Endothelial cell of umbilical vein (primary cell): ENCODE data around the gene TSC22D3. TPM values are rescaled to one million over a fixed set of nuclear protein-coding genes. Genes with fewer than 3 reads are reported as not detected.

Experiments used
- BruUV-seq: library from RNA; stranded (reverse); fragments of 400-500 nt; replicated peaks from 2 replicates; lab custom pipeline; 2021; lab: Mats Ljungman, UMichigan
- CTCF ChIA-PET: fragments of 300-600, 350-600 bp; sonication (Branson Sonifier 250); formaldehyde crosslinking; loops from one replicate; lab custom pipeline; 2021; ENCODE audit warnings: antibody characterized with exemption, inconsistent platforms; lab: Charles Lee
- POLR2A ChIA-PET: fragments of 300-600, 350-600 bp; sonication (Branson Sonifier 250); formaldehyde crosslinking; loops from one replicate; lab custom pipeline; 2021; ENCODE audit warnings: antibody characterized with exemption, inconsistent platforms; lab: Charles Lee
- DNase-seq: peaks from one replicate; pipeline ENCODE4 v3.0.0-alpha.2; 2011; ENCODE audit warnings: low read depth, low spot score
- FAIRE-seq: peaks from 2 replicates; lab custom pipeline; 2011; peaks lifted over from hg19 to GRCh38; lab: Jason Lieb, UNC
- H2AFZ ChIP-seq: 2 replicates; pipeline ENCODE4 v1.6.0; 2012; ENCODE audit warnings: low read depth, low read length, control low read depth, inconsistent platforms
- H3K27ac ChIP-seq: 2 replicates; pipeline ENCODE4 v1.5.1; 2011; ENCODE audit warnings: low read depth, mild to moderate bottlenecking, control low read depth, low read length, moderate library complexity; ENCODE audit not compliant: insufficient read depth
- H3K27me3 ChIP-seq, 2 experiments: 2 replicates each; pipeline versions ENCODE4 v1.6.0 to v1.6.1; 2011; ENCODE audit warnings: low read length in 2 of 2, mixed read lengths in 1 of 2; ENCODE audit not compliant: control insufficient read depth in 2 of 2, insufficient read depth in 2 of 2
- H3K36me3 ChIP-seq, 2 experiments: 2 replicates in 1 of 2; 3 replicates in 1 of 2; pipeline ENCODE4 v1.5.1; 2011; ENCODE audit warnings: low read length in 2 of 2, mild to moderate bottlenecking in 1 of 2, moderate library complexity in 1 of 2; ENCODE audit not compliant: control insufficient read depth in 2 of 2, insufficient read depth in 2 of 2; ENCODE audit errors: extremely low read depth in 1 of 2
- H3K4me1 ChIP-seq: 3 replicates; pipeline ENCODE4 v1.5.1; 2011; ENCODE audit warnings: mild to moderate bottlenecking, low read length; ENCODE audit not compliant: control insufficient read depth, insufficient read depth; ENCODE audit errors: extremely low read depth
- H3K4me2 ChIP-seq: 2 replicates; pipeline ENCODE4 v1.6.1; 2011; ENCODE audit warnings: low read length, control low read depth, mixed read lengths; ENCODE audit not compliant: insufficient read depth
- H3K4me3 ChIP-seq, 3 experiments: fragments of 200-600 bp in 1 of 3; sonication (generic), shearing (Covaris generic) in 1 of 3; replicated peaks in 1 of 3; 2 replicates each; pipeline ENCODE4 v1.5.1; 2011 to 2016; ENCODE audit warnings: control low read depth in 3 of 3, low read length in 3 of 3, mild to moderate bottlenecking in 2 of 3, inconsistent platforms in 1 of 3, low read depth in 1 of 3, moderate library complexity in 1 of 3; ENCODE audit not compliant: insufficient read depth in 1 of 3
- H3K79me2 ChIP-seq: 2 replicates; pipeline ENCODE4 v1.6.0; 2012; ENCODE audit warnings: low read length, inconsistent platforms; ENCODE audit not compliant: control insufficient read depth, insufficient read depth
- H3K9ac ChIP-seq: replicated peaks from 2 replicates; pipeline ENCODE3; 2011; ENCODE audit warnings: low read length, control low read depth; ENCODE audit not compliant: insufficient read depth; ENCODE audit errors: extremely low read depth
- H3K9me1 ChIP-seq: replicated peaks from 3 replicates; pipeline ENCODE4 v1.6.0; 2011; ENCODE audit warnings: mild to moderate bottlenecking, low read length; ENCODE audit not compliant: control insufficient read depth, insufficient read depth; ENCODE audit errors: extremely low read depth
- H3K9me3 ChIP-seq: replicated peaks from 2 replicates; pipeline ENCODE4 v1.5.1; 2012; ENCODE audit warnings: low read length, inconsistent platforms; ENCODE audit not compliant: control insufficient read depth, insufficient read depth
- H4K20me1 ChIP-seq: replicated peaks from 2 replicates; pipeline ENCODE3; 2011; ENCODE audit warnings: mild to moderate bottlenecking, low read length; ENCODE audit not compliant: control insufficient read depth, insufficient read depth; ENCODE audit errors: extremely low read depth
- EZH2 ChIP-seq: IDR thresholded peaks from 2 replicates; pipeline ENCODE4 v1.6.1; 2012; ENCODE audit warnings: borderline replicate concordance, low read depth, mild to moderate bottlenecking, moderate library complexity, low read length, inconsistent platforms; ENCODE audit not compliant: severe bottlenecking
- FOS ChIP-seq: IDR thresholded peaks from 2 replicates; pipeline ENCODE4 v1.6.1; 2011; ENCODE audit warnings: mild to moderate bottlenecking, low read length, moderate library complexity, borderline replicate concordance; ENCODE audit not compliant: insufficient read depth
- GATA2 ChIP-seq: IDR thresholded peaks from 2 replicates; pipeline ENCODE4 v1.7.0; 2011; ENCODE audit warnings: low read depth, mild to moderate bottlenecking, moderate library complexity, mixed read lengths, low read length; ENCODE audit not compliant: insufficient read length, insufficient read depth
- JUN ChIP-seq: IDR thresholded peaks from 2 replicates; pipeline ENCODE4 v1.6.1; 2011; ENCODE audit warnings: borderline replicate concordance, low read depth; ENCODE audit not compliant: insufficient read length, insufficient read depth
- MYC ChIP-seq: IDR thresholded peaks from one replicate; pipeline ENCODE4 v1.6.1; 2011; ENCODE audit warnings: mild to moderate bottlenecking, low read depth, low read length
- POLR2A ChIP-seq: IDR thresholded peaks from 2 replicates; pipeline ENCODE4 v1.6.1; 2012; ENCODE audit warnings: low read depth, mild to moderate bottlenecking, control low read depth, low read length
- POLR2AphosphoS5 ChIP-seq: IDR thresholded peaks from 2 replicates; pipeline ENCODE4 v1.6.1; 2012; ENCODE audit warnings: low read depth, mild to moderate bottlenecking, control low read depth, low read length, moderate library complexity; ENCODE audit not compliant: insufficient read depth
- dilution Hi-C: fragments of 300-500 bp; cut with MboI; formaldehyde crosslinking; loops from one replicate; pipeline ENCODE4 v1.15.0; 2019; ENCODE audit warnings: low sequenced_read_pairs; ENCODE audit not compliant: extremely low pct_ligation_motif_present
- intact Hi-C: fragments of 100-400 bp; cut with micrococcal nuclease; formaldehyde crosslinking; loops from one replicate; pipeline ENCODE4 v1.10.0; 2022
- polyA plus RNA-seq, 4 experiments: library from polyadenylated mRNA; depleted of rRNA in 3 of 4; stranded (reverse) in 3 of 4; unstranded in 1 of 4; fragments of >200 nt; gene quantifications; 2 replicates each; pipeline versions ENCODE4 v1.2.1 to v1.2.3, GENCODE V29; 2011 to 2012; ENCODE audit warnings: missing spikeins in 1 of 4
- total RNA-seq: library from RNA; stranded (reverse); gene quantifications from 2 replicates; pipeline ENCODE4 v1.2.3, GENCODE V29; 2021
- TF ChIP-seq, protein P1 (sequence below): IDR thresholded peaks from 2 replicates; pipeline ENCODE4 v1.6.1; 2011; ENCODE audit not compliant: insufficient read depth, insufficient read length
- TF ChIP-seq, protein P2 (sequence below), 2 donors: IDR thresholded peaks; 1 replicate in 1 of 2; 2 replicates in 1 of 2; pipeline ENCODE4 v1.5.1; 2011; ENCODE audit warnings: low read length in 2 of 2, mild to moderate bottlenecking in 2 of 2, moderate library complexity in 2 of 2, control low read depth in 1 of 2, inconsistent platforms in 1 of 2, low read depth in 1 of 2; ENCODE audit not compliant: insufficient read depth in 1 of 2; ENCODE audit errors: extremely low read depth in 1 of 2

The TSC22D3 gene
- total and polyA plus RNA-seq, 2 donors (not counting 3 experiments of a cell fraction or from before 2014, with no cell fraction given): 21.1 to 37.4 TPM

DNA sequence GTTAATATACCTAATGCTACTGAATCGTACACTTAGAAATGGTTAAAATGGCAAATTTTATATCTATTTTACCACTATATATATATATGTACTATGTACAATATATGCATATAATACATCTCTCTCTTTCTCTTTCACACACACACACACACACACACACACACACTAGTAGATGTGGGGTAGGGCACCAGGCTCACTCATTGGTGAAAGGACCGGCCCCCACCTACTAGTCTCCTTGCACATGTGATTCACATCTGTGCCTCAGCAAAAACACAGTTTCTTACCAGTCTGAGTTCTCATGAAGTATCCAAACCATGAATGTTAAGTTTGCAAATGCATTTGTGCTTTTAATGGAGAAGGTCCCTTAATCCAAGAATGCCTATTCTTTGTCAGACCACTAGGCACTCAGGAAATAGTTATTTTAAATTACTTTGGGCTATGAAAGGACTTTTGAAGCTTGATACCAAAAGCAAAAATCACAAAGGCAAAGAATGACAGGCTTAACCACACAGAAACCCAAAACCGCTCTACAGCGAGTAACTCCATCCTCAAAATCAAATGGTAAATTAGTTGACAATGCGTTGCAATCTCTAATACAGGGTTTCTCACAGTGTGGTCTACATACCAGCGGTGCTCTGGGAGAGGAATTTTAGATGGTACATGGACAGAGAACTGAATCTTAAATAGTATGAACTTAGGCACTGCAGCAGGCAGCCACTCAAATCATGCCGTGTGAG is 5.8 kb downstream of the TSC22D3 start:
- Histone ChIP-seq H2AFZ (no peak overlapping the region), H3K4me2 (no peak overlapping the region), H3K4me1 (no peaks in the 10 kb centered on the region), H3K9me3 (no peaks in the 10 kb centered on the region), H3K79me2 (no peaks in the 10 kb centered on the region), H3K27me3 (no peaks in the 10 kb centered on the region), H3K9ac (no peak overlapping the region), H3K36me3 (no peaks in the 10 kb centered on the region), H4K20me1 (no peaks in the 10 kb centered on the region), H3K4me3 (no peak overlapping the region), H3K27ac (no peak overlapping the region), H3K9me1 (no peaks in the 10 kb centered on the region)
- FAIRE-seq (peak; percentile 47), DNase-seq (no peak)
- no TSS peak for BruUV-seq
- ChIA-PET CTCF (interaction anchor here (3.1 kb wide), 1 partner anchor 97 kb away, joined by 11 read pairs; no protein-coding TSS in a partner anchor), POLR2A (no interaction called here)
- intact Hi-C loops (no loop called here), dilution Hi-C loops (no loop called here)
- TF ChIP-seq, protein P1, sequence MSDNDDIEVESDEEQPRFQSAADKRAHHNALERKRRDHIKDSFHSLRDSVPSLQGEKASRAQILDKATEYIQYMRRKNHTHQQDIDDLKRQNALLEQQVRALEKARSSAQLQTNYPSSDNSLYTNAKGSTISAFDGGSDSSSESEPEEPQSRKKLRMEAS: no peak
- TF ChIP-seq MYC (no peak), POLR2A (no peak), GATA2 (no peak), POLR2AphosphoS5 (no peak), FOS (no peak), EZH2 (no peak), JUN (no peak)
- TF ChIP-seq, protein P2, sequence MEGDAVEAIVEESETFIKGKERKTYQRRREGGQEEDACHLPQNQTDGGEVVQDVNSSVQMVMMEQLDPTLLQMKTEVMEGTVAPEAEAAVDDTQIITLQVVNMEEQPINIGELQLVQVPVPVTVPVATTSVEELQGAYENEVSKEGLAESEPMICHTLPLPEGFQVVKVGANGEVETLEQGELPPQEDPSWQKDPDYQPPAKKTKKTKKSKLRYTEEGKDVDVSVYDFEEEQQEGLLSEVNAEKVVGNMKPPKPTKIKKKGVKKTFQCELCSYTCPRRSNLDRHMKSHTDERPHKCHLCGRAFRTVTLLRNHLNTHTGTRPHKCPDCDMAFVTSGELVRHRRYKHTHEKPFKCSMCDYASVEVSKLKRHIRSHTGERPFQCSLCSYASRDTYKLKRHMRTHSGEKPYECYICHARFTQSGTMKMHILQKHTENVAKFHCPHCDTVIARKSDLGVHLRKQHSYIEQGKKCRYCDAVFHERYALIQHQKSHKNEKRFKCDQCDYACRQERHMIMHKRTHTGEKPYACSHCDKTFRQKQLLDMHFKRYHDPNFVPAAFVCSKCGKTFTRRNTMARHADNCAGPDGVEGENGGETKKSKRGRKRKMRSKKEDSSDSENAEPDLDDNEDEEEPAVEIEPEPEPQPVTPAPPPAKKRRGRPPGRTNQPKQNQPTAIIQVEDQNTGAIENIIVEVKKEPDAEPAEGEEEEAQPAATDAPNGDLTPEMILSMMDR (IDR thresholded peaks at IDR 0.05; ENCODE audit: extremely low read depth in 1 of 2, insufficient read depth in 1 of 2, low read depth in 1 of 2, low read length in 2 of 2): no peak
